K562 (cell line): ENCODE measurements around the gene ANKRD60. TPM values are rescaled to one million over a fixed set of nuclear protein-coding genes. Genes with fewer than 3 reads are reported as not detected.

Experiments used
- BRF1 ChIP-seq: IDR thresholded peaks from 3 replicates; pipeline ENCODE4 v1.6.1; 2011; ENCODE audit warnings: borderline replicate concordance, mild to moderate bottlenecking; ENCODE audit not compliant: insufficient read length; ENCODE audit errors: extremely low read depth
- CTBP1 ChIP-seq: fragments of 450-650 bp; IDR thresholded peaks from 2 replicates; pipeline ENCODE4 v1.6.1; 2016; ENCODE audit warnings: borderline replicate concordance
- EP400 ChIP-seq: fragments of 450-650 bp; IDR thresholded peaks from 2 replicates; pipeline ENCODE4 v1.6.1; 2017; ENCODE audit warnings: antibody characterized with exemption, mild to moderate bottlenecking, moderate library complexity
- ESRRA ChIP-seq: fragments of 450-650 bp; IDR thresholded peaks from 2 replicates; pipeline ENCODE4 v1.6.1; 2014; ENCODE audit warnings: low read depth, mild to moderate bottlenecking, moderate library complexity, borderline replicate concordance
- L3MBTL2 ChIP-seq: fragments of 450-650 bp; IDR thresholded peaks from 2 replicates; pipeline ENCODE4 v1.6.1; 2016; ENCODE audit warnings: mild to moderate bottlenecking, moderate library complexity
- MIER1 ChIP-seq: fragments of 450-650 bp; IDR thresholded peaks from 2 replicates; pipeline ENCODE4 v1.6.1; 2016; ENCODE audit warnings: antibody characterized with exemption, mild to moderate bottlenecking, low read depth
- SIN3A ChIP-seq, 2 experiments: fragments of 150-350 bp in 1 of 2; IDR thresholded peaks; 2 replicates each; pipeline ENCODE4 v1.6.1; 2011 to 2016; ENCODE audit warnings: borderline replicate concordance in 2 of 2, low read depth in 2 of 2, low read length in 2 of 2, mild to moderate bottlenecking in 2 of 2, moderate library complexity in 2 of 2; ENCODE audit not compliant: control insufficient read depth in 1 of 2
- SUPT5H ChIP-seq: fragments of 450-650 bp; IDR thresholded peaks from 2 replicates; pipeline ENCODE4 v1.6.1; 2016
- YBX1 ChIP-seq: fragments of 450-650 bp; IDR thresholded peaks from 2 replicates; pipeline ENCODE4 v1.7.1; 2016; ENCODE audit warnings: mild to moderate bottlenecking
- ZNF124 ChIP-seq: sonication (generic); formaldehyde crosslinking; IDR thresholded peaks from 2 replicates; pipeline ENCODE4 v1.8.1; 2022; ENCODE audit warnings: missing genetic modification reagents
- ZNF184 ChIP-seq: sonication (generic); formaldehyde crosslinking; IDR thresholded peaks from 2 replicates; pipeline ENCODE4 v1.5.0; 2020; ENCODE audit warnings: missing genetic modification reagents
- polyA plus RNA-seq, 8 experiments: library from polyadenylated mRNA; depleted of rRNA in 4 of 8; stranded (reverse) in 5 of 8; unstranded in 3 of 8; fragments of >200 nt; fragmentation: Nextera tagmentation in 2 of 8; fragmentation: Illumina TruSeq in 1 of 8; extraction: Ambion mirVana in 2 of 8; extraction: Trizol in 1 of 8; gene quantifications; 2 replicates each; pipeline versions ENCODE4 v1.2.1 to v1.2.3, GENCODE V29; 2011 to 2014; ENCODE audit warnings: inconsistent platforms in 1 of 8, missing spikeins in 1 of 8
- total RNA-seq, 7 experiments: library from RNA; depleted of rRNA in 6 of 7; stranded (reverse); fragments of >200 nt in 6 of 7; fragmentation: Illumina TruSeq in 2 of 7; extraction: Trizol in 2 of 7; gene quantifications; 2 replicates each; pipeline versions ENCODE4 v1.2.1 to v1.2.3, GENCODE V29; 2011 to 2021; ENCODE audit warnings: low replicate concordance in 1 of 7
- TF ChIP-seq, protein P1 (sequence below), 2 experiments: fragments of 150-350 bp in 1 of 2; IDR thresholded peaks; 2 replicates each; pipeline ENCODE4 v1.6.1; 2012 to 2016; ENCODE audit warnings: low read depth in 2 of 2, low read length in 2 of 2, mild to moderate bottlenecking in 1 of 2, moderate library complexity in 1 of 2
- TF ChIP-seq, protein P2 (sequence below): fragments of 250-450 bp; sonication (Bioruptor Pico); IDR thresholded peaks from 2 replicates; pipeline ENCODE4 v1.8.0; 2022; ENCODE audit warnings: moderate library complexity, mild to moderate bottlenecking, inconsistent platforms
- TF ChIP-seq, protein P3 (sequence below): fragments of 250-450 bp; sonication (Bioruptor Pico); IDR thresholded peaks from 2 replicates; pipeline ENCODE4 v1.4.0; 2020
- TF ChIP-seq, protein P4 (sequence below): fragments of 250-450 bp; sonication (Bioruptor Pico); IDR thresholded peaks from 2 replicates; pipeline ENCODE4 v1.5.0; 2021; ENCODE audit warnings: mild to moderate bottlenecking, moderate library complexity

ANKRD60 gene
- total and polyA plus RNA-seq, 9 of the 15 experiments (the other 6 are each of a cell fraction or from before 2014, with no cell fraction given), result not detected

DNA sequence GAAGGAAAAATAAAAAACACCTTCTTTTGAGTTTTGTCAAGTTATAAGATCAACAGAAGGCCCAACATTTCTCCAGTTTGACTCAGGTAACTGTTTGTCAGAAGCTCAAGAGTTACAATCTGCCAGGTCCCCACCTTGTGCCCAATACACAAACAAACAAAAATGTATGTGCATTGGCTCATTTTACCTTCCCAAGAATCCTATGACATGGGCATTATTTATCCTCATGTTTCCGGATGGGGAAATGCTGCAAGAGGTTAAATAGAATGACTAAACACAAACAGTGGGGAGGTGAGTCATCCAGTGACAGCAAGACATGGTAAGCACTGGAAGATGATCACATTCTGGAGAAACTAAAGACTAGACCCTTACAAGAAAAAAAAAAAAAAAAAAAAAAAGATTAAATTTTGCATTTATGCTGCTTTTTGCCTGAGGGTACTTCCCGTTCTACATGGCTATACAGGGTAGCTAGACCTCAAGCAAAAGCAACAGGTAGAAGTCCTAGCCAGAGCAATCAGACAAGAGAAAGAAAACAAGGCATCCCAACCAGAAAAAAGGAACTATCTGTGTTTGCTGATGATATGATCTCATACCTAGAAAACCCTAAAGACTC is 23.6 kb upstream of the ANKRD60 start (continued):
- TF ChIP-seq, protein P1, sequence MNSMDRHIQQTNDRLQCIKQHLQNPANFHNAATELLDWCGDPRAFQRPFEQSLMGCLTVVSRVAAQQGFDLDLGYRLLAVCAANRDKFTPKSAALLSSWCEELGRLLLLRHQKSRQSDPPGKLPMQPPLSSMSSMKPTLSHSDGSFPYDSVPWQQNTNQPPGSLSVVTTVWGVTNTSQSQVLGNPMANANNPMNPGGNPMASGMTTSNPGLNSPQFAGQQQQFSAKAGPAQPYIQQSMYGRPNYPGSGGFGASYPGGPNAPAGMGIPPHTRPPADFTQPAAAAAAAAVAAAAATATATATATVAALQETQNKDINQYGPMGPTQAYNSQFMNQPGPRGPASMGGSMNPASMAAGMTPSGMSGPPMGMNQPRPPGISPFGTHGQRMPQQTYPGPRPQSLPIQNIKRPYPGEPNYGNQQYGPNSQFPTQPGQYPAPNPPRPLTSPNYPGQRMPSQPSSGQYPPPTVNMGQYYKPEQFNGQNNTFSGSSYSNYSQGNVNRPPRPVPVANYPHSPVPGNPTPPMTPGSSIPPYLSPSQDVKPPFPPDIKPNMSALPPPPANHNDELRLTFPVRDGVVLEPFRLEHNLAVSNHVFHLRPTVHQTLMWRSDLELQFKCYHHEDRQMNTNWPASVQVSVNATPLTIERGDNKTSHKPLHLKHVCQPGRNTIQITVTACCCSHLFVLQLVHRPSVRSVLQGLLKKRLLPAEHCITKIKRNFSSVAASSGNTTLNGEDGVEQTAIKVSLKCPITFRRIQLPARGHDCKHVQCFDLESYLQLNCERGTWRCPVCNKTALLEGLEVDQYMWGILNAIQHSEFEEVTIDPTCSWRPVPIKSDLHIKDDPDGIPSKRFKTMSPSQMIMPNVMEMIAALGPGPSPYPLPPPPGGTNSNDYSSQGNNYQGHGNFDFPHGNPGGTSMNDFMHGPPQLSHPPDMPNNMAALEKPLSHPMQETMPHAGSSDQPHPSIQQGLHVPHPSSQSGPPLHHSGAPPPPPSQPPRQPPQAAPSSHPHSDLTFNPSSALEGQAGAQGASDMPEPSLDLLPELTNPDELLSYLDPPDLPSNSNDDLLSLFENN (IDR thresholded peaks at IDR 0.05; ENCODE audit: low read depth in 2 of 2, low read length in 2 of 2), result no peak
- TF ChIP-seq EP400 (peak; percentile 64), MIER1 (no peak), SIN3A (IDR thresholded peaks at IDR 0.05; ENCODE audit: borderline replicate concordance in 2 of 2, control insufficient read depth in 1 of 2, low read depth in 2 of 2, low read length in 2 of 2) (no peak), CTBP1 (peak; percentile 62), BRF1 (no peak), ZNF124 (CRISPR knock-in tag) (no peak), L3MBTL2 (peak; percentile 12; the same call in 1 of the 2 replicates), YBX1 (no peak), ESRRA (no peak), ZNF184 (CRISPR knock-in tag) (no peak), SUPT5H (no peak)
- TF ChIP-seq, protein P2, sequence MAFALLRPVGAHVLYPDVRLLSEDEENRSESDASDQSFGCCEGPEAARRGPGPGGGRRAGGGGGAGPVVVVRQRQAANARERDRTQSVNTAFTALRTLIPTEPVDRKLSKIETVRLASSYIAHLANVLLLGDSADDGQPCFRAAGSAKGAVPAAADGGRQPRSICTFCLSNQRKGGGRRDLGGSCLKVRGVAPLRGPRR (CRISPR knock-in tag), result peak; percentile 95
- TF ChIP-seq, protein P3, sequence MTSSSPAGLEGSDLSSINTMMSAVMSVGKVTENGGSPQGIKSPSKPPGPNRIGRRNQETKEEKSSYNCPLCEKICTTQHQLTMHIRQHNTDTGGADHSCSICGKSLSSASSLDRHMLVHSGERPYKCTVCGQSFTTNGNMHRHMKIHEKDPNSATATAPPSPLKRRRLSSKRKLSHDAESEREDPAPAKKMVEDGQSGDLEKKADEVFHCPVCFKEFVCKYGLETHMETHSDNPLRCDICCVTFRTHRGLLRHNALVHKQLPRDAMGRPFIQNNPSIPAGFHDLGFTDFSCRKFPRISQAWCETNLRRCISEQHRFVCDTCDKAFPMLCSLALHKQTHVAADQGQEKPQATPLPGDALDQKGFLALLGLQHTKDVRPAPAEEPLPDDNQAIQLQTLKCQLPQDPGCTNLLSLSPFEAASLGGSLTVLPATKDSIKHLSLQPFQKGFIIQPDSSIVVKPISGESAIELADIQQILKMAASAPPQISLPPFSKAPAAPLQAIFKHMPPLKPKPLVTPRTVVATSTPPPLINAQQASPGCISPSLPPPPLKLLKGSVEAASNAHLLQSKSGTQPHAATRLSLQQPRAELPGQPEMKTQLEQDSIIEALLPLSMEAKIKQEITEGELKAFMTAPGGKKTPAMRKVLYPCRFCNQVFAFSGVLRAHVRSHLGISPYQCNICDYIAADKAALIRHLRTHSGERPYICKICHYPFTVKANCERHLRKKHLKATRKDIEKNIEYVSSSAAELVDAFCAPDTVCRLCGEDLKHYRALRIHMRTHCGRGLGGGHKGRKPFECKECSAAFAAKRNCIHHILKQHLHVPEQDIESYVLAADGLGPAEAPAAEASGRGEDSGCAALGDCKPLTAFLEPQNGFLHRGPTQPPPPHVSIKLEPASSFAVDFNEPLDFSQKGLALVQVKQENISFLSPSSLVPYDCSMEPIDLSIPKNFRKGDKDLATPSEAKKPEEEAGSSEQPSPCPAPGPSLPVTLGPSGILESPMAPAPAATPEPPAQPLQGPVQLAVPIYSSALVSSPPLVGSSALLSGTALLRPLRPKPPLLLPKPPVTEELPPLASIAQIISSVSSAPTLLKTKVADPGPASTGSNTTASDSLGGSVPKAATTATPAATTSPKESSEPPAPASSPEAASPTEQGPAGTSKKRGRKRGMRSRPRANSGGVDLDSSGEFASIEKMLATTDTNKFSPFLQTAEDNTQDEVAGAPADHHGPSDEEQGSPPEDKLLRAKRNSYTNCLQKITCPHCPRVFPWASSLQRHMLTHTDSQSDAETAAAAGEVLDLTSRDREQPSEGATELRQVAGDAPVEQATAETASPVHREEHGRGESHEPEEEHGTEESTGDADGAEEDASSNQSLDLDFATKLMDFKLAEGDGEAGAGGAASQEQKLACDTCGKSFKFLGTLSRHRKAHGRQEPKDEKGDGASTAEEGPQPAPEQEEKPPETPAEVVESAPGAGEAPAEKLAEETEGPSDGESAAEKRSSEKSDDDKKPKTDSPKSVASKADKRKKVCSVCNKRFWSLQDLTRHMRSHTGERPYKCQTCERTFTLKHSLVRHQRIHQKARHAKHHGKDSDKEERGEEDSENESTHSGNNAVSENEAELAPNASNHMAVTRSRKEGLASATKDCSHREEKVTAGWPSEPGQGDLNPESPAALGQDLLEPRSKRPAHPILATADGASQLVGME (CRISPR knock-in tag), result peak; percentile 96
- TF ChIP-seq, protein P4, sequence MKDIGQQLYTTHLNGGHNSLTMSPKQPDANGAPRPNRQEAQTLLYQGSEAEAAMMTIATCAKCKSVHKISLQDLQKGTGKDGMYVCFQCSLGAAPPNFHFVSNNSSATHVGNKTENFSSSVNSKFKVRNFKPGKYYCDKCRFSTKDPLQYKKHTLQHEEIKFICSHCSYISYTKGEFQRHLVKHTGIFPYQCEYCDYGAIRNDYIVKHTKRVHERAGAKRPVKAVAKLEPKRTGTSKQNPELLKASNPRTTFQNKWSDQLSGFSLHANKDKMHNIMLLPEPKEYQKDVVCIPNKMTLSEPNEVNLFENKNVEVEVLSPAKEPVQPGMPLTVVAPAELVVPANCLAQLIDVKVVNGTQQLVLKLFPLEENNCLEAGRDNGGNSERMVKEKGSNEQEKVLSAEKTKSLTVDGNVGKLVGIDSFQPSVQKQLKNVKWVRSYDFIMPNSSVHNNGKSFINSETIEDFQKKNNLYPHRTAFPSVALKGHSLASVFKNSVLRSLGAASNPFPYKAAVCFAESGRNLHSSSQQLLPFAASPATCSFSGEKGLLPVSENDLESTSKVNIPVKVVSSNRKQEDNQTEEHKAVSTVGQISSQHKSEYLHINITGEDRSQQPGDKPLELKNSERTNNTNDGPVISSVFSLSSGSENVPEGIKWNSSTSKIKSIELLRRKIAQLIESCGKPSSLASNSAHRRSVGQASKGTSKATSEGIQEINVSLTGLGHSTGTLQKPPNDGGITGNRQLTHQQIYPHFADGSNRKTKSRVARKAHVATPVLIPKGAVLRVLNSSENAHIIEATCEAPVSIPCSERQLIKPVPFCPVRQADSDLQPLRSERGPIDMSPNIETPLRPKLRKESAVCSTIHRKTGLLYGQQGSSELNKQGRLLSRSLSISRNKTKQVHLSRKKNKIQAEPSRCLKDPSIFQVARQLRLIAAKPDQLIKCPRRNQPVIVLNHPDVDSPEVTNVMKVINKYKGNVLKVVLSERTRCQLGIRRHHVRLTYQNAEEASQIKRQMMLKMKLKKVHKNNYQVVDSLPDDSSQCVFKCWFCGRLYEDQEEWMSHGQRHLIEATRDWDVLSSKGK, result no peak
